HEK293 (cell line): ENCODE data around the gene NCAPG2.

Experiments
- SETDB1 ChIP-seq: IDR thresholded peaks from one replicate; pipeline ENCODE4 v1.6.1; 2017; ENCODE audit warnings: mild to moderate bottlenecking, low read length, moderate library complexity, mixed read lengths; ENCODE audit not compliant: insufficient read length
- SP2 ChIP-seq: fragments of 450-650 bp; formaldehyde crosslinking; IDR thresholded peaks from 2 replicates; pipeline ENCODE4 v1.5.1; 2016; ENCODE audit warnings: missing biosample characterization, missing genetic modification characterization
- ZNF404 ChIP-seq: fragments of 450-650 bp; formaldehyde crosslinking; IDR thresholded peaks from 2 replicates; pipeline ENCODE4 v1.5.1; 2017; ENCODE audit warnings: missing biosample characterization, missing genetic modification characterization
- ZNF624 ChIP-seq: fragments of 450-650 bp; formaldehyde crosslinking; IDR thresholded peaks from 2 replicates; pipeline ENCODE4 v1.5.1; 2017; ENCODE audit warnings: missing biosample characterization, missing genetic modification characterization
- ZNF664 ChIP-seq: fragments of 450-650 bp; formaldehyde crosslinking; IDR thresholded peaks from 2 replicates; pipeline ENCODE4 v1.5.1; 2016; ENCODE audit warnings: missing biosample characterization, missing genetic modification characterization
- ZNF785 ChIP-seq: fragments of 450-650 bp; formaldehyde crosslinking; IDR thresholded peaks from 2 replicates; pipeline ENCODE4 v1.5.1; 2016; ENCODE audit warnings: missing biosample characterization, missing genetic modification characterization
- TF ChIP-seq, protein P1 (sequence below): fragments of 450-650 bp; formaldehyde crosslinking; IDR thresholded peaks from 2 replicates; pipeline ENCODE4 v1.5.1; 2016; ENCODE audit warnings: missing biosample characterization, missing genetic modification characterization
- TF ChIP-seq, protein P2 (sequence below): fragments of 450-650 bp; formaldehyde crosslinking; IDR thresholded peaks from 2 replicates; pipeline ENCODE4 v1.5.1; 2016; ENCODE audit warnings: missing biosample characterization, missing genetic modification characterization
- TF ChIP-seq, protein P3 (sequence below): fragments of 450-650 bp; formaldehyde crosslinking; IDR thresholded peaks from 2 replicates; pipeline ENCODE4 v1.5.1; 2016; ENCODE audit warnings: missing biosample characterization, missing genetic modification characterization
- TF ChIP-seq, protein P4 (sequence below): fragments of 450-650 bp; formaldehyde crosslinking; IDR thresholded peaks from 2 replicates; pipeline ENCODE4 v1.5.1; 2016; ENCODE audit warnings: missing biosample characterization, missing genetic modification characterization, low read depth
- TF ChIP-seq, protein P5 (sequence below): sonication (generic); formaldehyde crosslinking; IDR thresholded peaks from 2 replicates; pipeline ENCODE4 v1.8.1; 2022; ENCODE audit warnings: mild to moderate bottlenecking, moderate library complexity, missing genetic modification reagents
- TF ChIP-seq, protein P6 (sequence below): fragments of 450-650 bp; formaldehyde crosslinking; IDR thresholded peaks from 2 replicates; pipeline ENCODE4 v1.5.1; 2016; ENCODE audit warnings: missing biosample characterization, missing genetic modification characterization
- TF ChIP-seq, protein P7 (sequence below): fragments of 450-650 bp; formaldehyde crosslinking; IDR thresholded peaks from 2 replicates; pipeline ENCODE4 v1.5.1; 2016; ENCODE audit warnings: missing biosample characterization, missing genetic modification characterization
- TF ChIP-seq, protein P8 (sequence below): fragments of 450-650 bp; formaldehyde crosslinking; conservative IDR thresholded peaks from 2 replicates; pipeline ENCODE4 v1.5.1; 2016; ENCODE audit warnings: low read depth, missing biosample characterization, missing genetic modification characterization

DNA sequence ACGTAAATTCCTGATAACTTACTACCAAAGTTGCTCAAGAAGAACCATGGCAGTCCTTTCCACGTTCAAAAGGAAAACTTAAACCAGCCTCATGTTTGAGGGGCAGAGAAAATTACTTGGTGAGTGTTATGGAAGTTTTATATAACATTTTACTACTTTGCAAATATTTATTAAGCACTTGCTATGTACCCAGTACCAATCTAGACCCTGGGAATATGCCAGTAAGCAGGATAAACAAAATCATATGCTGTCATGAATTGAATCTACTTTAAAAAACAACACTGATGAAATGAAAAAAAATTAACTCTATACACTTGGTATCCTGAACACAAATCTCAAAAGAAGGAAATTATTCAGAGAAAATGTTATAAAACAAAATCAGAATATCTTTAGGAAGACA, 46.1 kb downstream of the NCAPG2 start:
- TF ChIP-seq, protein P1, sequence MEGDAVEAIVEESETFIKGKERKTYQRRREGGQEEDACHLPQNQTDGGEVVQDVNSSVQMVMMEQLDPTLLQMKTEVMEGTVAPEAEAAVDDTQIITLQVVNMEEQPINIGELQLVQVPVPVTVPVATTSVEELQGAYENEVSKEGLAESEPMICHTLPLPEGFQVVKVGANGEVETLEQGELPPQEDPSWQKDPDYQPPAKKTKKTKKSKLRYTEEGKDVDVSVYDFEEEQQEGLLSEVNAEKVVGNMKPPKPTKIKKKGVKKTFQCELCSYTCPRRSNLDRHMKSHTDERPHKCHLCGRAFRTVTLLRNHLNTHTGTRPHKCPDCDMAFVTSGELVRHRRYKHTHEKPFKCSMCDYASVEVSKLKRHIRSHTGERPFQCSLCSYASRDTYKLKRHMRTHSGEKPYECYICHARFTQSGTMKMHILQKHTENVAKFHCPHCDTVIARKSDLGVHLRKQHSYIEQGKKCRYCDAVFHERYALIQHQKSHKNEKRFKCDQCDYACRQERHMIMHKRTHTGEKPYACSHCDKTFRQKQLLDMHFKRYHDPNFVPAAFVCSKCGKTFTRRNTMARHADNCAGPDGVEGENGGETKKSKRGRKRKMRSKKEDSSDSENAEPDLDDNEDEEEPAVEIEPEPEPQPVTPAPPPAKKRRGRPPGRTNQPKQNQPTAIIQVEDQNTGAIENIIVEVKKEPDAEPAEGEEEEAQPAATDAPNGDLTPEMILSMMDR (tag by site-specific recombination), result no peak
- TF ChIP-seq, protein P2, sequence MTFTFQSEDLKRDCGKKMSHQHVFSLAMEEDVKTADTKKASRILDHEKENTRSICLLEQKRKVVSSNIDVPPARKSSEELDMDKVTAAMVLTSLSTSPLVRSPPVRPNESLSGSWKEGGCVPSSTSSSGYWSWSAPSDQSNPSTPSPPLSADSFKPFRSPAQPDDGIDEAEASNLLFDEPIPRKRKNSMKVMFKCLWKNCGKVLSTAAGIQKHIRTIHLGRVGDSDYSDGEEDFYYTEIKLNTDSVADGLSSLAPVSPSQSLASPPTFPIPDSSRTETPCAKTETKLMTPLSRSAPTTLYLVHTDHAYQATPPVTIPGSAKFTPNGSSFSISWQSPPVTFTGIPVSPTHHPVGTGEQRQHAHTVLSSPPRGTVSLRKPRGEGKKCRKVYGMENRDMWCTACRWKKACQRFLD (tag by site-specific recombination), result no peak
- TF ChIP-seq ZNF404 (tag by site-specific recombination) (no peak), ZNF785 (tag by site-specific recombination) (no peak), ZNF624 (no peak), SP2 (tag by site-specific recombination) (no peak), SETDB1 (no peak), ZNF664 (tag by site-specific recombination) (no peak)
- TF ChIP-seq, protein P3, sequence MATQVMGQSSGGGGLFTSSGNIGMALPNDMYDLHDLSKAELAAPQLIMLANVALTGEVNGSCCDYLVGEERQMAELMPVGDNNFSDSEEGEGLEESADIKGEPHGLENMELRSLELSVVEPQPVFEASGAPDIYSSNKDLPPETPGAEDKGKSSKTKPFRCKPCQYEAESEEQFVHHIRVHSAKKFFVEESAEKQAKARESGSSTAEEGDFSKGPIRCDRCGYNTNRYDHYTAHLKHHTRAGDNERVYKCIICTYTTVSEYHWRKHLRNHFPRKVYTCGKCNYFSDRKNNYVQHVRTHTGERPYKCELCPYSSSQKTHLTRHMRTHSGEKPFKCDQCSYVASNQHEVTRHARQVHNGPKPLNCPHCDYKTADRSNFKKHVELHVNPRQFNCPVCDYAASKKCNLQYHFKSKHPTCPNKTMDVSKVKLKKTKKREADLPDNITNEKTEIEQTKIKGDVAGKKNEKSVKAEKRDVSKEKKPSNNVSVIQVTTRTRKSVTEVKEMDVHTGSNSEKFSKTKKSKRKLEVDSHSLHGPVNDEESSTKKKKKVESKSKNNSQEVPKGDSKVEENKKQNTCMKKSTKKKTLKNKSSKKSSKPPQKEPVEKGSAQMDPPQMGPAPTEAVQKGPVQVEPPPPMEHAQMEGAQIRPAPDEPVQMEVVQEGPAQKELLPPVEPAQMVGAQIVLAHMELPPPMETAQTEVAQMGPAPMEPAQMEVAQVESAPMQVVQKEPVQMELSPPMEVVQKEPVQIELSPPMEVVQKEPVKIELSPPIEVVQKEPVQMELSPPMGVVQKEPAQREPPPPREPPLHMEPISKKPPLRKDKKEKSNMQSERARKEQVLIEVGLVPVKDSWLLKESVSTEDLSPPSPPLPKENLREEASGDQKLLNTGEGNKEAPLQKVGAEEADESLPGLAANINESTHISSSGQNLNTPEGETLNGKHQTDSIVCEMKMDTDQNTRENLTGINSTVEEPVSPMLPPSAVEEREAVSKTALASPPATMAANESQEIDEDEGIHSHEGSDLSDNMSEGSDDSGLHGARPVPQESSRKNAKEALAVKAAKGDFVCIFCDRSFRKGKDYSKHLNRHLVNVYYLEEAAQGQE, result no peak
- TF ChIP-seq, protein P4, sequence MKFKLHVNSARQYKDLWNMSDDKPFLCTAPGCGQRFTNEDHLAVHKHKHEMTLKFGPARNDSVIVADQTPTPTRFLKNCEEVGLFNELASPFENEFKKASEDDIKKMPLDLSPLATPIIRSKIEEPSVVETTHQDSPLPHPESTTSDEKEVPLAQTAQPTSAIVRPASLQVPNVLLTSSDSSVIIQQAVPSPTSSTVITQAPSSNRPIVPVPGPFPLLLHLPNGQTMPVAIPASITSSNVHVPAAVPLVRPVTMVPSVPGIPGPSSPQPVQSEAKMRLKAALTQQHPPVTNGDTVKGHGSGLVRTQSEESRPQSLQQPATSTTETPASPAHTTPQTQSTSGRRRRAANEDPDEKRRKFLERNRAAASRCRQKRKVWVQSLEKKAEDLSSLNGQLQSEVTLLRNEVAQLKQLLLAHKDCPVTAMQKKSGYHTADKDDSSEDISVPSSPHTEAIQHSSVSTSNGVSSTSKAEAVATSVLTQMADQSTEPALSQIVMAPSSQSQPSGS (tag by site-specific recombination), result no peak
- TF ChIP-seq, protein P5, sequence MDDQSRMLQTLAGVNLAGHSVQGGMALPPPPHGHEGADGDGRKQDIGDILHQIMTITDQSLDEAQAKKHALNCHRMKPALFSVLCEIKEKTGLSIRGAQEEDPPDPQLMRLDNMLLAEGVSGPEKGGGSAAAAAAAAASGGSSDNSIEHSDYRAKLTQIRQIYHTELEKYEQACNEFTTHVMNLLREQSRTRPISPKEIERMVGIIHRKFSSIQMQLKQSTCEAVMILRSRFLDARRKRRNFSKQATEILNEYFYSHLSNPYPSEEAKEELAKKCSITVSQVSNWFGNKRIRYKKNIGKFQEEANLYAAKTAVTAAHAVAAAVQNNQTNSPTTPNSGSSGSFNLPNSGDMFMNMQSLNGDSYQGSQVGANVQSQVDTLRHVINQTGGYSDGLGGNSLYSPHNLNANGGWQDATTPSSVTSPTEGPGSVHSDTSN (CRISPR knock-in tag), result no peak
- TF ChIP-seq, protein P6, sequence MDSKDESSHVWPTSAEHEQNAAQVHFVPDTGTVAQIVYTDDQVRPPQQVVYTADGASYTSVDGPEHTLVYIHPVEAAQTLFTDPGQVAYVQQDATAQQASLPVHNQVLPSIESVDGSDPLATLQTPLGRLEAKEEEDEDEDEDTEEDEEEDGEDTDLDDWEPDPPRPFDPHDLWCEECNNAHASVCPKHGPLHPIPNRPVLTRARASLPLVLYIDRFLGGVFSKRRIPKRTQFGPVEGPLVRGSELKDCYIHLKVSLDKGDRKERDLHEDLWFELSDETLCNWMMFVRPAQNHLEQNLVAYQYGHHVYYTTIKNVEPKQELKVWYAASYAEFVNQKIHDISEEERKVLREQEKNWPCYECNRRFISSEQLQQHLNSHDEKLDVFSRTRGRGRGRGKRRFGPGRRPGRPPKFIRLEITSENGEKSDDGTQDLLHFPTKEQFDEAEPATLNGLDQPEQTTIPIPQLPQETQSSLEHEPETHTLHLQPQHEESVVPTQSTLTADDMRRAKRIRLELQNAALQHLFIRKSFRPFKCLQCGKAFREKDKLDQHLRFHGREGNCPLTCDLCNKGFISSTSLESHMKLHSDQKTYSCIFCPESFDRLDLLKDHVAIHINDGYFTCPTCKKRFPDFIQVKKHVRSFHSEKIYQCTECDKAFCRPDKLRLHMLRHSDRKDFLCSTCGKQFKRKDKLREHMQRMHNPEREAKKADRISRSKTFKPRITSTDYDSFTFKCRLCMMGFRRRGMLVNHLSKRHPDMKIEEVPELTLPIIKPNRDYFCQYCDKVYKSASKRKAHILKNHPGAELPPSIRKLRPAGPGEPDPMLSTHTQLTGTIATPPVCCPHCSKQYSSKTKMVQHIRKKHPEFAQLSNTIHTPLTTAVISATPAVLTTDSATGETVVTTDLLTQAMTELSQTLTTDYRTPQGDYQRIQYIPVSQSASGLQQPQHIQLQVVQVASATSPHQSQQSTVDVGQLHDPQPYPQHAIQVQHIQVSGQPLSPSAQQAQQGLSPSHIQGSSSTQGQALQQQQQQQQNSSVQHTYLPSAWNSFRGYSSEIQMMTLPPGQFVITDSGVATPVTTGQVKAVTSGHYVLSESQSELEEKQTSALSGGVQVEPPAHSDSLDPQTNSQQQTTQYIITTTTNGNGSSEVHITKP (tag by site-specific recombination), result no peak
- TF ChIP-seq, protein P7, sequence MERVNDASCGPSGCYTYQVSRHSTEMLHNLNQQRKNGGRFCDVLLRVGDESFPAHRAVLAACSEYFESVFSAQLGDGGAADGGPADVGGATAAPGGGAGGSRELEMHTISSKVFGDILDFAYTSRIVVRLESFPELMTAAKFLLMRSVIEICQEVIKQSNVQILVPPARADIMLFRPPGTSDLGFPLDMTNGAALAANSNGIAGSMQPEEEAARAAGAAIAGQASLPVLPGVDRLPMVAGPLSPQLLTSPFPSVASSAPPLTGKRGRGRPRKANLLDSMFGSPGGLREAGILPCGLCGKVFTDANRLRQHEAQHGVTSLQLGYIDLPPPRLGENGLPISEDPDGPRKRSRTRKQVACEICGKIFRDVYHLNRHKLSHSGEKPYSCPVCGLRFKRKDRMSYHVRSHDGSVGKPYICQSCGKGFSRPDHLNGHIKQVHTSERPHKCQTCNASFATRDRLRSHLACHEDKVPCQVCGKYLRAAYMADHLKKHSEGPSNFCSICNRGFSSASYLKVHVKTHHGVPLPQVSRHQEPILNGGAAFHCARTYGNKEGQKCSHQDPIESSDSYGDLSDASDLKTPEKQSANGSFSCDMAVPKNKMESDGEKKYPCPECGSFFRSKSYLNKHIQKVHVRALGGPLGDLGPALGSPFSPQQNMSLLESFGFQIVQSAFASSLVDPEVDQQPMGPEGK (tag by site-specific recombination), result no peak
- TF ChIP-seq, protein P8, sequence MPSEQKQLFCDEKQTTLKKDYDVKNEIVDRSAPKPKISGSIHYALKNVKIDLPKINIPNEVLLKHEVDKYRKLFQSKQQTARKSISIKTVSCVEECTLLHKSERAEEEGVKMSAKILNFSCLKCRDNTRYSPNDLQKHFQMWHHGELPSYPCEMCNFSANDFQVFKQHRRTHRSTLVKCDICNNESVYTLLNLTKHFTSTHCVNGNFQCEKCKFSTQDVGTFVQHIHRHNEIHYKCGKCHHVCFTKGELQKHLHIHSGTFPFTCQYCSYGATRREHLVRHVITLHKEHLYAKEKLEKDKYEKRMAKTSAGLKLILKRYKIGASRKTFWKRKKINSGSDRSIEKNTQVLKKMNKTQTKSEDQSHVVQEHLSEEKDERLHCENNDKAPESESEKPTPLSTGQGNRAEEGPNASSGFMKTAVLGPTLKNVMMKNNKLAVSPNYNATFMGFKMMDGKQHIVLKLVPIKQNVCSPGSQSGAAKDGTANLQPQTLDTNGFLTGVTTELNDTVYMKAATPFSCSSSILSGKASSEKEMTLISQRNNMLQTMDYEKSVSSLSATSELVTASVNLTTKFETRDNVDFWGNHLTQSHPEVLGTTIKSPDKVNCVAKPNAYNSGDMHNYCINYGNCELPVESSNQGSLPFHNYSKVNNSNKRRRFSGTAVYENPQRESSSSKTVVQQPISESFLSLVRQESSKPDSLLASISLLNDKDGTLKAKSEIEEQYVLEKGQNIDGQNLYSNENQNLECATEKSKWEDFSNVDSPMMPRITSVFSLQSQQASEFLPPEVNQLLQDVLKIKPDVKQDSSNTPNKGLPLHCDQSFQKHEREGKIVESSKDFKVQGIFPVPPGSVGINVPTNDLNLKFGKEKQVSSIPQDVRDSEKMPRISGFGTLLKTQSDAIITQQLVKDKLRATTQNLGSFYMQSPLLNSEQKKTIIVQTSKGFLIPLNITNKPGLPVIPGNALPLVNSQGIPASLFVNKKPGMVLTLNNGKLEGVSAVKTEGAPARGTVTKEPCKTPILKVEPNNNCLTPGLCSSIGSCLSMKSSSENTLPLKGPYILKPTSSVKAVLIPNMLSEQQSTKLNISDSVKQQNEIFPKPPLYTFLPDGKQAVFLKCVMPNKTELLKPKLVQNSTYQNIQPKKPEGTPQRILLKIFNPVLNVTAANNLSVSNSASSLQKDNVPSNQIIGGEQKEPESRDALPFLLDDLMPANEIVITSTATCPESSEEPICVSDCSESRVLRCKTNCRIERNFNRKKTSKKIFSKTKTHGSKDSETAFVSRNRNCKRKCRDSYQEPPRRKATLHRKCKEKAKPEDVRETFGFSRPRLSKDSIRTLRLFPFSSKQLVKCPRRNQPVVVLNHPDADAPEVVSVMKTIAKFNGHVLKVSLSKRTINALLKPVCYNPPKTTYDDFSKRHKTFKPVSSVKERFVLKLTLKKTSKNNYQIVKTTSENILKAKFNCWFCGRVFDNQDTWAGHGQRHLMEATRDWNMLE (tag by site-specific recombination), result no peak
